SH-SY5Y (cell line): Measurements from ENCODE around the gene AKAP10.
A peak's percentile ranks its signal among the peaks of the same experiment; 100 is the strongest.

Source experiments
- GATA2 ChIP-seq: IDR thresholded peaks from 2 replicates; pipeline ENCODE4 v1.6.1; 2011; ENCODE audit warnings: mild to moderate bottlenecking, low read depth, low read length
- GATA3 ChIP-seq: IDR thresholded peaks from 2 replicates; pipeline ENCODE4 v1.6.1; 2011; ENCODE audit warnings: low read depth, mild to moderate bottlenecking, low read length, moderate library complexity

AKAP10 gene, protein sequence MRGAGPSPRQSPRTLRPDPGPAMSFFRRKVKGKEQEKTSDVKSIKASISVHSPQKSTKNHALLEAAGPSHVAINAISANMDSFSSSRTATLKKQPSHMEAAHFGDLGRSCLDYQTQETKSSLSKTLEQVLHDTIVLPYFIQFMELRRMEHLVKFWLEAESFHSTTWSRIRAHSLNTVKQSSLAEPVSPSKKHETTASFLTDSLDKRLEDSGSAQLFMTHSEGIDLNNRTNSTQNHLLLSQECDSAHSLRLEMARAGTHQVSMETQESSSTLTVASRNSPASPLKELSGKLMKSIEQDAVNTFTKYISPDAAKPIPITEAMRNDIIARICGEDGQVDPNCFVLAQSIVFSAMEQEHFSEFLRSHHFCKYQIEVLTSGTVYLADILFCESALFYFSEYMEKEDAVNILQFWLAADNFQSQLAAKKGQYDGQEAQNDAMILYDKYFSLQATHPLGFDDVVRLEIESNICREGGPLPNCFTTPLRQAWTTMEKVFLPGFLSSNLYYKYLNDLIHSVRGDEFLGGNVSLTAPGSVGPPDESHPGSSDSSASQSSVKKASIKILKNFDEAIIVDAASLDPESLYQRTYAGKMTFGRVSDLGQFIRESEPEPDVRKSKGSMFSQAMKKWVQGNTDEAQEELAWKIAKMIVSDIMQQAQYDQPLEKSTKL

GRCh38 chr17:19977293-19978208 is at the start of gene AKAP10:
Gene AKAP10, minus strand, starts transcription at chr17:19977828. Its CDS starts 149 bp downstream, at chr17:19977679.
- TF ChIP-seq GATA2 = 0 out of 2 replicates have a peak, but pooled peaks have one; percentile 8
- no peak for TF ChIP-seq GATA3

DNA sequence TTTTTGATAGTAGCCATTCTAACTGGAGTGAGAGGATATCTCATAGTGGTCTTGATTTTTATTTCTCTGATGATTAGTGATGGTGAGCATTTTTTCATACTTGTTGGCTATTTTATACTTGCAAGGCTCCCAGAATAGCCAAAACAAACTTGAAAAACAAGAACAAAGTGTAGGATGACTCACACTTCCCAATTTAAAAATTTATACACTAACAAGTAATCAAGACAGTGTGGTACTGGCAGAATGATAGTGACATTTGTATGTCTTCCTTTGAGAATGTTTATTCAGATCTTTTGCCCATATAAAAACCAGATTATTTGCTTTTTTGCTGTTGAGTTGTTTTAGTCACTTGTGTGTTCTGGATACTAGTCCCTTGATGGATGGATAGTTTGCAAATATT is 49.3 kb upstream of the AKAP10 start:
- no peak for TF ChIP-seq GATA3
- TF ChIP-seq GATA2 = no peak

DNA sequence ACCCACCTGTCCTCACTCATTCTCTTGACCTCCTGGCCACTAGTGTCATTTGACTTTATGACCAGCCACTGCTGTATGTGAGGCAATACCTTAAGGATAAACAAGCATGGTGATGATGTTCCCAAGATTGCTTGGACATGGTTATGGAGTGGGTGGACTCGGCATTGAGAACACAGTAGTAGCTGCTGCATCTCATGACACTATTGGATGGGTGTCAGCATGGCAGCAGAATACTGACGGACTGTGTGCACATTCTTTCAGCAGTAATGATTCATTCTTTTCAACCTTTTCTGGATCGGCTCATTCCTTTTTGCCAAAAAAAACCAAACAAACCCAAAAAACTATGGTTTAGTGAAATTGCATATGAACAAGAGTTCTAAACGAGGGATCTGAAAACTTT is 45.1 kb upstream of the AKAP10 start:
- no peak for TF ChIP-seq GATA2

- no peak for TF ChIP-seq GATA2
Observed at GRCh38 chr17:20012017-20012536, 34.4 kb upstream of the AKAP10 start.

GRCh38 chr17:20010936-20011335 is 33.3 kb upstream of the AKAP10 start:
- TF ChIP-seq GATA2 = no peak
- no peak for TF ChIP-seq GATA3

GRCh38 chr17:20010099-20010863 is 32.7 kb upstream of the AKAP10 start:
- TF ChIP-seq GATA2 = no peak
- TF ChIP-seq GATA3 = no peak

GRCh38 chr17:20009302-20010098 is 31.9 kb upstream of the AKAP10 start, which contains the start of gene SPECC1:
Gene SPECC1, plus strand, starts transcription at chr17:20009359. Its CDS starts 87,293 bp downstream, at chr17:20096652.
- no peak for TF ChIP-seq GATA2
- TF ChIP-seq GATA3 = no peak

DNA sequence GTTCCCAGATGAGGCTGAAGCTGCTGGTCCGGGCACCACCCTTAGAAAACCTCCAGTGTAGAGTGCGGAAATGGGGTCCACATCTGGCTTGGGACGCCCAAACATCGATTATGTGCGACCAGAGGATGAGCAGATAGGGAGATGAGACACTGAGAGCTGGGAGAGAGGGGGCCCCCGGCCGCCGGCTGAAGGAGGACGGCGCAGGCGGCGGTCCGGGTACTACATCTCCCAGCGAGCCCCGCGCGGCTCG is 31.3 kb upstream of the AKAP10 start:
- TF ChIP-seq GATA2 (no peak), GATA3 (no peak)

DNA sequence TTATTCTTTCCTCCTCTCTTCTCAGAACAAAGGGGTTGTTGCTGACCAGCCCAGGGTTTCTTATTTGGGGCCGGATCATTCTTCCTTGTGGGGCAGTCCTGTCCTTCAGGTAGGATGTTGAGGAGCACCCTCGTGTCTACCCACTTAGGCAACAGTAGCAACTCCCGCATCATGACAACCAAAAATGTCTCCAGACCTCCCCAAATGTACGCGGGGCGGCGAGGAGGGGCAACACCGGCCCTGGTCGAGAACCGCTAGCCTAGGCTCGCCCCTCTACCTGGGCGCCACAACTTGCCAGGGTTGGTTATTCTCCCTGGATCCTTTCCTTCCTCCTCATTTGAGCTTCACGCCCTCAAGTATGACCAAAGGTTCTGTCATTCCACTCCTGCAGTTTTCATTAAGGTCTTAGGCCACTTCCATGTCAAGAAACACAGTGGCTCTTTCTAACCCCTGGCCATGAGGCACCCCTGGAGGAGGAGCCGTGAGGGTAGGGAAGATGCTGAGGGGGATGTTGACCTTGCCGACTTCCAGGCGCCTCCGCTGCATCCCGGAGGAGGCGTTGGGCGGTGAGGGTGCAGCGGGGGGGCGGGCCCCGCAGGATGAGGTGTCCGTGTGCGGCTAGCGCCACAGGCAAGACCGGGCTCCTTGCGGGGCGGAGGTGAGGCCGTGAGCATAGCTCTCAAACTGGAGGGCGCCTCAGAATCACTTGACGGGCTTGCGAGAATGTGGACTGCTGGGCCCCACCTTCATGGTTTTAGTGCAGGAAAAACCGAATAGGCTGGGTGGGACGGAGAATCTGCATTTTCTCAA is 30.8 kb upstream of the AKAP10 start:
- TF ChIP-seq GATA2 (no peak), GATA3 (no peak)

GRCh38 chr17:19996502-19996901 is 18.9 kb upstream of the AKAP10 start:
- TF ChIP-seq GATA3 (no peak), GATA2 (no peak)

- TF ChIP-seq GATA3 (no peak), GATA2 (no peak)
Observed at GRCh38 chr17:19996086-19996485, 18.5 kb upstream of the AKAP10 start.
